ENCODE measurements around the gene GPC5. TPM values are rescaled to one million over a fixed set of nuclear protein-coding genes. Genes with fewer than 3 reads are reported as not detected.

Gene GPC5
- total and polyA plus RNA-seq, 2 donors: 0.25 to 0.28 TPM

DNA sequence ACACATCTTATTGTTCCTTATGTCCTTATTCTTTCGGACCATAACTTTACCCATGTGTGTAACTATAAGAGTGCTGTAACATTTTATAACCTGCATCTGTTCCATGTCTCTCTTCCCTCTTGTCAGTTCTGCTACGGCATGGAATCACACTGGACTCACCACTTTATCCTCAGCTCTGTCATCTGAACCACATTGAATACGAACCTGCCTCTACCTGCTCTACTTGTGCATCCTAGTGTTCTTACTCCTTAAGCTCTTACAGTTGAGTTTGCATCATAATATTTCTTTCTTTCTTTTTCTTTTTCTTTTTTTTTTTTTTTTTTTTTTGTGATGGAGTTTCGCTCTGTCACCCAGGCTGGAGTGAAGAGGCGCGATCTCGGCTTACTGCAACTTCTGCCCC is 180.9 kb downstream of the GPC5 start:
- Histone ChIP-seq H3K4me1 (ENCODE audit: control insufficient read depth in 2 of 2, insufficient read depth in 2 of 2, low read length in 2 of 2) (no peaks in the 10 kb centered on the region), H3K9me3 (ENCODE audit: control insufficient read depth in 2 of 2, insufficient read depth in 1 of 2, low read length in 1 of 2) (no peaks in the 10 kb centered on the region), H3K4me3 (ENCODE audit: low read length in 2 of 2) (no peak overlapping the region), H3K27me3 (ENCODE audit: control insufficient read depth in 2 of 2, insufficient read depth in 1 of 2, low read length in 1 of 2) (no peaks in the 10 kb centered on the region), H3K36me3 (ENCODE audit: control insufficient read depth in 2 of 2, insufficient read depth in 2 of 2, low read length in 1 of 2) (no peaks in the 10 kb centered on the region), H3K27ac (ENCODE audit: low read depth in 1 of 2, low read length in 1 of 2) (no peak overlapping the region)
- no peak for DNase-seq (ENCODE audit: low read depth in 6 of 9, low spot score in 9 of 9)
- 95% methylated on average over 7 of the region's 7 CpGs for WGBS

DNA sequence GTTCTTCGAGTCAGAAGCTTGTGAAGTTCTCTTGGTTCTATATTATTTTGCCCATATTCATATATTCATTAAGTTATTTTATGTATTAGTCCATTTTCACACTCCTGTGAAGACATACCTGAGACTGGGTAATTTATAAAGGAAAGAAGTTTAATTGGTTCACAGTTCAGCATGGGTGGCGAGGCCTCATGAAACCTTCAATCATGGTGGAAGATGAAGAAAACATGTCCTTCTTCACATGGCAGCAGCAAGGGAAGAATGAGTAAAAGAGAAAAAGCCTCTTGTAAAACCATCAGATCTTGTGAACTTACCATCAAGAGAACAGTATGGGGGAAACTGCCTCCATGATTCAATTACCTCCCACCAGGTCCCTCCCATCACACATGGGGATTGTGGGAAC is 182.3 kb downstream of the GPC5 start:
- H3K9me3 ChIP-seq (ENCODE audit: control insufficient read depth in 2 of 2, insufficient read depth in 1 of 2, low read length in 1 of 2): no peaks in the 10 kb centered on the region
- WGBS: 88% methylated on average over 2 of the region's 2 CpGs
- no peak for DNase-seq (ENCODE audit: low read depth in 6 of 9, low spot score in 9 of 9)
- H3K4me3 ChIP-seq (ENCODE audit: low read length in 2 of 2): no peak overlapping the region
- H3K27me3 ChIP-seq (ENCODE audit: control insufficient read depth in 2 of 2, insufficient read depth in 1 of 2, low read length in 1 of 2): no peaks in the 10 kb centered on the region
- no peaks in the 10 kb centered on the region for H3K4me1 ChIP-seq (ENCODE audit: control insufficient read depth in 2 of 2, insufficient read depth in 2 of 2, low read length in 2 of 2)
- H3K36me3 ChIP-seq (ENCODE audit: control insufficient read depth in 2 of 2, insufficient read depth in 2 of 2, low read length in 1 of 2): no peaks in the 10 kb centered on the region
- H3K27ac ChIP-seq (ENCODE audit: low read depth in 1 of 2, low read length in 1 of 2): no peak overlapping the region

DNA sequence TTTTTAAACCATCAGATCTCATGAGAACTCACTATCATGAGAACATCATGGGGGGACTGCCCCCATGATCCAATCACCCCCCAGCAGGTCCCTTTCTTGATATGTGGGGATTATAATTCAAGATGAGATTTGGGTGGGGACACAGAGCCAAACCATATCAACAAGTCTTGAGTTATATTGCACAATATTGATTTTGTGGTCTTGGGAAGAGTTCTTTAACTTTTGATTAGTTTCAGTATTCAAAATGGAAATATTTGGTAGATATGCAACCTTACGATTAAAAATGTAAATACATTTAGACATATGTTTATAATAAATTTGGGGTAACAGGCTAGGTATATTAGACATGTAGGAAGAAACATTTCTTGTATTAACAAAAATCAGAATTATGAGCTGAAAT is 188.2 kb downstream of the GPC5 start:
- no peaks in the 10 kb centered on the region for H3K4me1 ChIP-seq (ENCODE audit: control insufficient read depth in 2 of 2, insufficient read depth in 2 of 2, low read length in 2 of 2)
- no peaks in the 10 kb centered on the region for H3K27me3 ChIP-seq (ENCODE audit: control insufficient read depth in 2 of 2, insufficient read depth in 1 of 2, low read length in 1 of 2)
- no peaks in the 10 kb centered on the region for H3K36me3 ChIP-seq (ENCODE audit: control insufficient read depth in 2 of 2, insufficient read depth in 2 of 2, low read length in 1 of 2)
- no peak overlapping the region for H3K4me3 ChIP-seq (ENCODE audit: low read length in 2 of 2)
- WGBS: 98% methylated on average over 1 of the region's 1 CpG
- DNase-seq (ENCODE audit: low read depth in 6 of 9, low spot score in 9 of 9): no peak
- H3K27ac ChIP-seq (ENCODE audit: low read depth in 1 of 2, low read length in 1 of 2): no peak overlapping the region
- H3K9me3 ChIP-seq (ENCODE audit: control insufficient read depth in 2 of 2, insufficient read depth in 1 of 2, low read length in 1 of 2): no peaks in the 10 kb centered on the region

DNA sequence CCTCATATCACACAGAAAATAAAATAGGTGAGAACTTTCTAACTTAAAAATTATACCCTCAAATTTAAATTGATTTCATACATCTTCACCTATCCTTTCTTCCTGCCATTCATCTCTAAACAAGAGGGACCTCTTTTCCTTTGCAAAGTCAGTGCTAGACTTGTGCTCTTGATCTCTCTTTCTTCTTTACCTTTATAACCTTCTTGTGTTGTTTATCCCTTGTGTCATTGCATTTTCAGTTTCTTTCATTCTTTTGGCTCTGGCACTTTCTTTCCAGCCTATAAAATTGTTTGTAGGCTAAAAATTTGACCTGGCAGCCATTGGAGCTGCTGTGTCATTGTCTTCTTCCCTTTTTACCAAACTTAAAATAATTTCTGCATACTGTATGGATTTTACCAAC is 190.1 kb downstream of the GPC5 start:
- Histone ChIP-seq H3K4me1 (ENCODE audit: control insufficient read depth in 2 of 2, insufficient read depth in 2 of 2, low read length in 2 of 2) (no peaks in the 10 kb centered on the region), H3K36me3 (ENCODE audit: control insufficient read depth in 2 of 2, insufficient read depth in 2 of 2, low read length in 1 of 2) (no peaks in the 10 kb centered on the region), H3K9me3 (ENCODE audit: control insufficient read depth in 2 of 2, insufficient read depth in 1 of 2, low read length in 1 of 2) (peaks cover 0 to 5% of the 10 kb centered on the region in 2 donors), H3K27ac (ENCODE audit: low read depth in 1 of 2, low read length in 1 of 2) (no peak overlapping the region), H3K27me3 (ENCODE audit: control insufficient read depth in 2 of 2, insufficient read depth in 1 of 2, low read length in 1 of 2) (no peaks in the 10 kb centered on the region), H3K4me3 (ENCODE audit: low read length in 2 of 2) (no peak overlapping the region)
- no peak for DNase-seq (ENCODE audit: low read depth in 6 of 9, low spot score in 9 of 9)

DNA sequence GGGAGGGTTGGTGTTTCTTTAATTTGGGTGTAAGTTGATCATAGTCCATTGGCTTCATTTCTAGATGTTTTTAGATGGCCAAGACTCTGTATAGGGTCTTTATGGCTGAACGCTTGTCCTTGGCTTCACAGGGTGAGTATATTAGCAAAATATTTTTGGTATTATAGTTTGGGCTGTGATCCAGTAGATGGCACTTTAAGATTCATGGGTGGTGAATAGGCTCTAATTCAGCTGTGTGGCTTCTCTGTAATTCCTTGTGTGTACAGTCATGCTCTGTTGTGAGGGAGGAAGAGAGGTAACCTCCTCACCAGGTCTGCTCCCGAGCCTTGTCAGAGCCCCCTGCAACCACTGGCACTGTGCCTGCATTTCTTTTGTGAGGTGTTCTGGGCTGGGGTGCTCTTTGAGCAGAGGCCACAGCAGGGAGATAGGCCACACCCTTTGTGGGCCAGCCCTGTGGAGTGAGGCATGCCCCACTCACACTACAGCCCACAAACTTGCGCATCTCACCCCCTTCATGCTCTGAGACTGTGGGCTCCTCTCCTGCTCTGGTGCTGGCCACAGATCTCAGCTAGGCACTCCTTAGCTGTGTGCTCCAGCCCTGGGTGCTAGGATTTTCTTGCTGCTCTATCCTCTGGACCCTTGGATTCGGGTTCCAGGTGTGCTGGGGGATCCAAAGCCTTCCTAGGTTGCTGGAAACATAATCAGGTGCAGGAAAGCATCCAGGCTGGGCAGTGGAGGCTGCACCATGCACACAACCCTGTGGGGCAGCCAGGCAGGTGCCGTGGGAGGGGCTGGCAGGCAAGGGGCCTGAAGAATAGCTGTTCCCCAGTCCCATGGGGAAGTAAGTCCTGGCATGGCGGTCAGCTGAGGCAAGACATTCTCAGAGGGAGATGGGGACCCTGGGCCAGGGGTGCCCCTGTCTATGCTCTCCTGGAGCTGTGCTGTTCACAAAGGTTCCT is 193.9 kb downstream of the GPC5 start:
- Histone ChIP-seq H3K4me1 (ENCODE audit: control insufficient read depth in 2 of 2, insufficient read depth in 2 of 2, low read length in 2 of 2) (no peaks in the 10 kb centered on the region), H3K27me3 (ENCODE audit: control insufficient read depth in 2 of 2, insufficient read depth in 1 of 2, low read length in 1 of 2) (no peaks in the 10 kb centered on the region), H3K9me3 (ENCODE audit: control insufficient read depth in 2 of 2, insufficient read depth in 1 of 2, low read length in 1 of 2) (peaks cover 0 to 5% of the 10 kb centered on the region in 2 donors), H3K4me3 (ENCODE audit: low read length in 2 of 2) (no peak overlapping the region), H3K36me3 (ENCODE audit: control insufficient read depth in 2 of 2, insufficient read depth in 2 of 2, low read length in 1 of 2) (no peaks in the 10 kb centered on the region), H3K27ac (ENCODE audit: low read depth in 1 of 2, low read length in 1 of 2) (no peak overlapping the region)
- 72% methylated on average over 6 of the region's 6 CpGs for WGBS
- DNase-seq (ENCODE audit: low read depth in 6 of 9, low spot score in 9 of 9): no peak

DNA sequence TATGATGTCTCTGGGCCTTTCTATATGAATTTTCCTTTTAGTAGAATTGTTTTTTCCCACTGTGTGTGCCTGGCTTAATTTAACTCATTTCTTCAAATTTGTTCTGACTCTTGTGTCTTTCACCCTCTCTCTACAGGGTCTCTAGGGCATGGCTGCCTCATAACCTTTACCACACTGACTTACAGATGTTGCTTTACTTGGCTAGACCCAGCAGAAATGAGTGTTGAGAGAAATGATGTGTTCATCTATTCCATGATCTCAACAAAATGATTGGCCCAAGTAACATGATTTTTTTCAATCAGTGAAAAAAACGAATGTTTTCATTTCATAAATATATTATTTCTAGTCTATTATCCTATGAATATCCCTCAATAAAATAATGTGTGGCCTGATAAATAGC is 195.0 kb downstream of the GPC5 start:
- Histone ChIP-seq H3K27me3 (ENCODE audit: control insufficient read depth in 2 of 2, insufficient read depth in 1 of 2, low read length in 1 of 2) (no peaks in the 10 kb centered on the region), H3K36me3 (ENCODE audit: control insufficient read depth in 2 of 2, insufficient read depth in 2 of 2, low read length in 1 of 2) (no peaks in the 10 kb centered on the region), H3K4me3 (ENCODE audit: low read length in 2 of 2) (no peak overlapping the region), H3K4me1 (ENCODE audit: control insufficient read depth in 2 of 2, insufficient read depth in 2 of 2, low read length in 2 of 2) (no peaks in the 10 kb centered on the region), H3K9me3 (ENCODE audit: control insufficient read depth in 2 of 2, insufficient read depth in 1 of 2, low read length in 1 of 2) (peaks cover 0 to 5% of the 10 kb centered on the region in 2 donors), H3K27ac (ENCODE audit: low read depth in 1 of 2, low read length in 1 of 2) (no peak overlapping the region)
- DNase-seq (ENCODE audit: low read depth in 6 of 9, low spot score in 9 of 9): no peak
- WGBS: 89% methylated on average over 1 of the region's 1 CpG

DNA sequence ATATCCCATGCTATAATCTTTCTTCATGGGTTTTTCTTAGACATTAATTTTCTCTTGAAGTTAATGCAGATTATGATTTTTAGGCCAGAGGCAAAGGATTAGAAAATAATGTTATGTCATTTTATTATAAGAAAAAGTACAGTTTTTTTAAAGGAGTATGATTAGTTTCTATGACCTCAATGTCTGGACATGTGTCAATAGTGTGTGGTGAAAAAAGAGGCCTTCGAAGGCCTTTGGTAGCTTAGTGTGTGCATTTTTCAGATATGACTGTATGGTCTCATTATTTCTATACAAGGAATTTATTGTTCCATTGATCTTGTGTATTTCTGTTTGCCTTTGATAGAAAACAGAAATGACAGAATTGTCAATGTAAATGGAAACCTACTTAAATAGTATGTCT is 195.6 kb downstream of the GPC5 start:
- Histone ChIP-seq H3K27me3 (ENCODE audit: control insufficient read depth in 2 of 2, insufficient read depth in 1 of 2, low read length in 1 of 2) (no peaks in the 10 kb centered on the region), H3K9me3 (ENCODE audit: control insufficient read depth in 2 of 2, insufficient read depth in 1 of 2, low read length in 1 of 2) (peaks cover 0 to 5% of the 10 kb centered on the region in 2 donors), H3K27ac (ENCODE audit: low read depth in 1 of 2, low read length in 1 of 2) (no peak overlapping the region), H3K36me3 (ENCODE audit: control insufficient read depth in 2 of 2, insufficient read depth in 2 of 2, low read length in 1 of 2) (no peaks in the 10 kb centered on the region), H3K4me1 (ENCODE audit: control insufficient read depth in 2 of 2, insufficient read depth in 2 of 2, low read length in 2 of 2) (no peaks in the 10 kb centered on the region), H3K4me3 (ENCODE audit: low read length in 2 of 2) (no peak overlapping the region)
- 94% methylated on average over 1 of the region's 1 CpG for WGBS
- DNase-seq (ENCODE audit: low read depth in 6 of 9, low spot score in 9 of 9): no peak

DNA sequence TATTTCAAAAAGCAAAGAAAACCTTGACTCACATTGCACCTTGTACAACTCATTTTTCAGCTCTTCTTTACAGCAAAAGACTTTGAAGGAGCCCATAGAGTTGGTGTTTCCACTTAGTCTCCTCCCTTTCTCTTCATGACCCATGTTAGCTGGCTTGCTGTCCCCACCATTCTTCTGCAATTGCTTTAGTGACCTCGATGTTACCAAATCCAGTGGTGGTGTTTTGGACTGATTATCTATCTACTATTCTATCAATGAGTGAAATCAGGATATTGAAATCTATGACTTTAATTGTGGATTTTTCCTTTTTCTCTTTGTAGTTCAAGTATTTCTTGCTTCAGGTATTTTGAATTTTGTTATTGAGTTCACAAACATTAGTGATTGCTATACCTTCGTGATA is 197.3 kb downstream of the GPC5 start:
- H3K27me3 ChIP-seq (ENCODE audit: control insufficient read depth in 2 of 2, insufficient read depth in 1 of 2, low read length in 1 of 2): no peaks in the 10 kb centered on the region
- H3K27ac ChIP-seq (ENCODE audit: low read depth in 1 of 2, low read length in 1 of 2): no peak overlapping the region
- no peaks in the 10 kb centered on the region for H3K36me3 ChIP-seq (ENCODE audit: control insufficient read depth in 2 of 2, insufficient read depth in 2 of 2, low read length in 1 of 2)
- H3K4me3 ChIP-seq (ENCODE audit: low read length in 2 of 2): no peak overlapping the region
- no peaks in the 10 kb centered on the region for H3K4me1 ChIP-seq (ENCODE audit: control insufficient read depth in 2 of 2, insufficient read depth in 2 of 2, low read length in 2 of 2)
- DNase-seq (ENCODE audit: low read depth in 6 of 9, low spot score in 9 of 9): no peak
- peaks cover 0 to 5% of the 10 kb centered on the region in 2 donors for H3K9me3 ChIP-seq (ENCODE audit: control insufficient read depth in 2 of 2, insufficient read depth in 1 of 2, low read length in 1 of 2)
- WGBS: 62% methylated on average over 2 of the region's 2 CpGs

DNA sequence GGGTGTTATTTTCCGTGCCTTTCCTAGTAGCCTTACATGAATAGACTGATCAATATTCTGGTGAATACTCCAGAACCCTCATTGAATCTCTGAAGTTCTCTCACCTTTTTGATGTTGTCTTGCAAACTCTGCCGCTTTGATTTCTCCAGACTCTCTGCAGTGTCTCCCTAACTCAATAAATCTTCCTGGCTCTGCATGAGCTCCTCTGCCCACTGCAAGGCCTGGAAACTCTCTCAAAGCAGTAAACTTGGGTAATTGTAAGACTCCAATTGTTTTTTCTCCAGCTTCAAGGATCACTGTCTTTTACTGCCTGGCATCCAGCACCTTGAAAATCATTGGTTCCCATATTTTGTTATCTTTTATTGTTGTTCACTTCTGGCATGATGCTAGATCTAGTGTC is 198.4 kb downstream of the GPC5 start:
- no peak overlapping the region for H3K4me3 ChIP-seq (ENCODE audit: low read length in 2 of 2)
- H3K27me3 ChIP-seq (ENCODE audit: control insufficient read depth in 2 of 2, insufficient read depth in 1 of 2, low read length in 1 of 2): no peaks in the 10 kb centered on the region
- H3K9me3 ChIP-seq (ENCODE audit: control insufficient read depth in 2 of 2, insufficient read depth in 1 of 2, low read length in 1 of 2): peaks cover 0 to 5% of the 10 kb centered on the region in 2 donors
- DNase-seq (ENCODE audit: low read depth in 6 of 9, low spot score in 9 of 9): no peak
- no peaks in the 10 kb centered on the region for H3K4me1 ChIP-seq (ENCODE audit: control insufficient read depth in 2 of 2, insufficient read depth in 2 of 2, low read length in 2 of 2)
- H3K36me3 ChIP-seq (ENCODE audit: control insufficient read depth in 2 of 2, insufficient read depth in 2 of 2, low read length in 1 of 2): no peaks in the 10 kb centered on the region
- WGBS: 92% methylated on average over 2 of the region's 2 CpGs
- no peak overlapping the region for H3K27ac ChIP-seq (ENCODE audit: low read depth in 1 of 2, low read length in 1 of 2)

Measured in thymus (tissue), 11 donors.